Neural cell (in vitro differentiated cells): ENCODE results near the gene TRIM40. TPM values are rescaled to one million over a fixed set of nuclear protein-coding genes. Genes with fewer than 3 reads are reported as not detected.

Experiments
- H2AFZ ChIP-seq: fragments of 200-600, 300-800 bp; sonication (generic), shearing (Covaris generic); 2 replicates; pipeline ENCODE4 v1.6.0; 2014; ENCODE audit warnings: low read depth, mild to moderate bottlenecking, antibody characterized with exemption, low read length, moderate library complexity
- H3F3A ChIP-seq: fragments of 200-600 bp; shearing (Covaris generic); 2 replicates; pipeline ENCODE4 v1.6.1; 2016; ENCODE audit warnings: mild to moderate bottlenecking, moderate library complexity, mixed read lengths, antibody characterized with exemption, low read length; ENCODE audit not compliant: insufficient read depth, poor library complexity, severe bottlenecking
- H3K27ac ChIP-seq: fragments of 200-600, 300-800 bp; sonication (generic), shearing (Covaris generic); 2 replicates; pipeline ENCODE4 v1.5.1; 2014; ENCODE audit warnings: mild to moderate bottlenecking, low read length, moderate library complexity
- H3K27me3 ChIP-seq: fragments of 300-800, 200-600 bp; sonication (generic), shearing (Covaris generic); 2 replicates; pipeline ENCODE4 v1.6.0; 2014; ENCODE audit warnings: mild to moderate bottlenecking, low read depth, low read length, moderate library complexity; ENCODE audit not compliant: insufficient read depth
- H3K36me3 ChIP-seq: fragments of 300-800, 200-600 bp; sonication (generic), shearing (Covaris generic); 2 replicates; pipeline ENCODE4 v1.5.1; 2014; ENCODE audit warnings: mild to moderate bottlenecking, antibody characterized with exemption, low read length, moderate library complexity; ENCODE audit not compliant: insufficient read depth
- H3K4me2 ChIP-seq: fragments of 300-800, 200-600 bp; sonication (generic), shearing (Covaris generic); 2 replicates; pipeline ENCODE4 v1.6.0; 2014; ENCODE audit warnings: mild to moderate bottlenecking, low read length
- H3K4me3 ChIP-seq: fragments of 300-800, 200-600 bp; sonication (generic), shearing (Covaris generic); 2 replicates; pipeline ENCODE4 v1.5.1; 2014; ENCODE audit warnings: mild to moderate bottlenecking, low read length, moderate library complexity
- H3K79me2 ChIP-seq: fragments of 200-600 bp; shearing (Covaris generic); replicated peaks from 2 replicates; pipeline ENCODE4 v1.6.0; 2014; ENCODE audit warnings: mild to moderate bottlenecking, low read length, moderate library complexity; ENCODE audit not compliant: insufficient read depth
- H3K9ac ChIP-seq: fragments of 300-800, 200-600 bp; sonication (generic), shearing (Covaris generic); 2 replicates; pipeline ENCODE4 v1.6.1; 2016; ENCODE audit warnings: mild to moderate bottlenecking, low read length, mixed read lengths
- H3K9me2 ChIP-seq: fragments of 200-600 bp; shearing (Covaris generic); 2 replicates; pipeline ENCODE4 v1.6.1; 2016; ENCODE audit warnings: mild to moderate bottlenecking, low read length, mixed read lengths; ENCODE audit not compliant: insufficient read depth
- H3K9me3 ChIP-seq: fragments of 200-600, 300-800 bp; sonication (generic), shearing (Covaris generic); 2 replicates; pipeline ENCODE4 v1.6.1; 2016; ENCODE audit warnings: mild to moderate bottlenecking, mixed run types, low read length, moderate library complexity, mixed read lengths
- H4K20me1 ChIP-seq: fragments of 200-600 bp; shearing (Covaris generic); 2 replicates; pipeline ENCODE4 v1.6.1; 2016; ENCODE audit warnings: mild to moderate bottlenecking, mixed run types; ENCODE audit not compliant: insufficient read depth
- EP300 ChIP-seq: fragments of 450-650 bp; conservative IDR thresholded peaks from 2 replicates; pipeline ENCODE4 v1.6.1; 2014; ENCODE audit warnings: antibody characterized with exemption, mild to moderate bottlenecking, moderate library complexity; ENCODE audit not compliant: poor library complexity, severe bottlenecking
- EZH2 ChIP-seq: fragments of 200-600, 300-800 bp; shearing (Covaris generic), sonication (generic); IDR thresholded peaks from 2 replicates; pipeline ENCODE4 v1.6.1; 2014; ENCODE audit warnings: antibody characterized with exemption, low read length, borderline replicate concordance, mild to moderate bottlenecking; ENCODE audit not compliant: insufficient read depth, poor library complexity, severe bottlenecking
- MXI1 ChIP-seq: fragments of 450-650 bp; conservative IDR thresholded peaks from 2 replicates; pipeline ENCODE4 v1.6.1; 2014; ENCODE audit warnings: antibody characterized with exemption, mild to moderate bottlenecking; ENCODE audit not compliant: poor library complexity, severe bottlenecking
- POLR2AphosphoS5 ChIP-seq: IDR thresholded peaks from 2 replicates; pipeline ENCODE4 v1.6.1; 2012
- RAD21 ChIP-seq: fragments of 450-650 bp; conservative IDR thresholded peaks from 2 replicates; pipeline ENCODE4 v1.6.1; 2014; ENCODE audit warnings: antibody characterized with exemption, mild to moderate bottlenecking, moderate library complexity
- SMC3 ChIP-seq: fragments of 450-650 bp; conservative IDR thresholded peaks from 2 replicates; pipeline ENCODE4 v1.6.1; 2014; ENCODE audit warnings: antibody characterized with exemption, mild to moderate bottlenecking, moderate library complexity; ENCODE audit not compliant: poor library complexity
- TAF1 ChIP-seq: IDR thresholded peaks from 2 replicates; pipeline ENCODE4 v1.6.1; 2012; ENCODE audit warnings: low read depth
- polyA plus RNA-seq: library from polyadenylated mRNA; depleted of rRNA; stranded (reverse); fragments of >200 nt; gene quantifications from 2 replicates; pipeline ENCODE4 v1.2.3, GENCODE V29; 2014
- small RNA-seq, 3 experiments: library from RNA; depleted of rRNA; stranded (forward); fragments of <200 nt; gene quantifications; one replicate each; pipeline ENCODE3, GENCODE V24; 2012
- TF ChIP-seq, protein P1 (sequence below): fragments of 450-650 bp; IDR thresholded peaks from 2 replicates; pipeline ENCODE4 v1.5.1; 2014; ENCODE audit warnings: antibody characterized with exemption, mild to moderate bottlenecking, moderate library complexity; ENCODE audit not compliant: poor library complexity, severe bottlenecking
- TF ChIP-seq, protein P2 (sequence below): IDR thresholded peaks from 2 replicates; pipeline ENCODE4 v1.6.1; 2012; ENCODE audit warnings: borderline replicate concordance

The TRIM40 gene
- polyA plus RNA-seq, 1 donor from 2014 or later: not detected

DNA sequence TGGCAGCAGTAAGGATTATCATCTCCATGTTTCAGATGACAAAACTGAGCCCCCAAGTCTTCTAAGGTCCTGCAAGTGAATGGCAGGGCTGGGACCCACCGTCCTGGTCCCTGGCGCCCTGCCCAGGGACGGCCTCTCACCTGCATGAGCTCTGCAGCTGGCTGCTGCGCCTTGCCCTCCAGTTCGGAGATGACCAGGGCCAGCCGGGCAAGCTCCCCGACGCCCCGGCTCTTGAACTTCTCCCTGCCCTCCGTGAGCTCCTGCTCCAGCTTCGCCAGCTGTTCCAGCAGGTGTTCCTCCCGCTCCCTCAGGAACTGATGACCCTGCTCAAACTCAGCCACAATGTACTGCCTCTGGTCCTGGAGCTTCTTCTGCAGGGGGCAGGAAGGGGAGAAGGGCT lies 60.4 kb downstream of the TRIM40 start:
- no peaks in the 10 kb centered on the region for H3F3A ChIP-seq
- no peak overlapping the region for H3K4me2 ChIP-seq
- peaks cover 13% of the 10 kb centered on the region for H3K36me3 ChIP-seq
- no peaks in the 10 kb centered on the region for H3K79me2 ChIP-seq
- TF ChIP-seq TAF1 (no peak), EZH2 (no peak), RAD21 (no peak), SMC3 (no peak), EP300 (no peak), POLR2AphosphoS5 (no peak), MXI1 (no peak)
- TF ChIP-seq, protein P1, sequence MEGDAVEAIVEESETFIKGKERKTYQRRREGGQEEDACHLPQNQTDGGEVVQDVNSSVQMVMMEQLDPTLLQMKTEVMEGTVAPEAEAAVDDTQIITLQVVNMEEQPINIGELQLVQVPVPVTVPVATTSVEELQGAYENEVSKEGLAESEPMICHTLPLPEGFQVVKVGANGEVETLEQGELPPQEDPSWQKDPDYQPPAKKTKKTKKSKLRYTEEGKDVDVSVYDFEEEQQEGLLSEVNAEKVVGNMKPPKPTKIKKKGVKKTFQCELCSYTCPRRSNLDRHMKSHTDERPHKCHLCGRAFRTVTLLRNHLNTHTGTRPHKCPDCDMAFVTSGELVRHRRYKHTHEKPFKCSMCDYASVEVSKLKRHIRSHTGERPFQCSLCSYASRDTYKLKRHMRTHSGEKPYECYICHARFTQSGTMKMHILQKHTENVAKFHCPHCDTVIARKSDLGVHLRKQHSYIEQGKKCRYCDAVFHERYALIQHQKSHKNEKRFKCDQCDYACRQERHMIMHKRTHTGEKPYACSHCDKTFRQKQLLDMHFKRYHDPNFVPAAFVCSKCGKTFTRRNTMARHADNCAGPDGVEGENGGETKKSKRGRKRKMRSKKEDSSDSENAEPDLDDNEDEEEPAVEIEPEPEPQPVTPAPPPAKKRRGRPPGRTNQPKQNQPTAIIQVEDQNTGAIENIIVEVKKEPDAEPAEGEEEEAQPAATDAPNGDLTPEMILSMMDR: no peak
- TF ChIP-seq, protein P2, sequence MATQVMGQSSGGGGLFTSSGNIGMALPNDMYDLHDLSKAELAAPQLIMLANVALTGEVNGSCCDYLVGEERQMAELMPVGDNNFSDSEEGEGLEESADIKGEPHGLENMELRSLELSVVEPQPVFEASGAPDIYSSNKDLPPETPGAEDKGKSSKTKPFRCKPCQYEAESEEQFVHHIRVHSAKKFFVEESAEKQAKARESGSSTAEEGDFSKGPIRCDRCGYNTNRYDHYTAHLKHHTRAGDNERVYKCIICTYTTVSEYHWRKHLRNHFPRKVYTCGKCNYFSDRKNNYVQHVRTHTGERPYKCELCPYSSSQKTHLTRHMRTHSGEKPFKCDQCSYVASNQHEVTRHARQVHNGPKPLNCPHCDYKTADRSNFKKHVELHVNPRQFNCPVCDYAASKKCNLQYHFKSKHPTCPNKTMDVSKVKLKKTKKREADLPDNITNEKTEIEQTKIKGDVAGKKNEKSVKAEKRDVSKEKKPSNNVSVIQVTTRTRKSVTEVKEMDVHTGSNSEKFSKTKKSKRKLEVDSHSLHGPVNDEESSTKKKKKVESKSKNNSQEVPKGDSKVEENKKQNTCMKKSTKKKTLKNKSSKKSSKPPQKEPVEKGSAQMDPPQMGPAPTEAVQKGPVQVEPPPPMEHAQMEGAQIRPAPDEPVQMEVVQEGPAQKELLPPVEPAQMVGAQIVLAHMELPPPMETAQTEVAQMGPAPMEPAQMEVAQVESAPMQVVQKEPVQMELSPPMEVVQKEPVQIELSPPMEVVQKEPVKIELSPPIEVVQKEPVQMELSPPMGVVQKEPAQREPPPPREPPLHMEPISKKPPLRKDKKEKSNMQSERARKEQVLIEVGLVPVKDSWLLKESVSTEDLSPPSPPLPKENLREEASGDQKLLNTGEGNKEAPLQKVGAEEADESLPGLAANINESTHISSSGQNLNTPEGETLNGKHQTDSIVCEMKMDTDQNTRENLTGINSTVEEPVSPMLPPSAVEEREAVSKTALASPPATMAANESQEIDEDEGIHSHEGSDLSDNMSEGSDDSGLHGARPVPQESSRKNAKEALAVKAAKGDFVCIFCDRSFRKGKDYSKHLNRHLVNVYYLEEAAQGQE: no peak
- H3K9me2 ChIP-seq: no peaks in the 10 kb centered on the region
- no peaks in the 10 kb centered on the region for H4K20me1 ChIP-seq
- no peaks in the 10 kb centered on the region for H3K9me3 ChIP-seq
- H3K27me3 ChIP-seq: no peaks in the 10 kb centered on the region
- H3K27ac ChIP-seq: no peak overlapping the region
- no peak overlapping the region for H3K9ac ChIP-seq
- no peak overlapping the region for H3K4me3 ChIP-seq
- no peak overlapping the region for H2AFZ ChIP-seq

Small RNA genes lying within 50 kb of the gene (small RNA-seq; reads per million reads assigned to genes)
- gene RF00554: 0 to 1.5 (median 0) reads per million in 3 experiments

Other genes with a start within 250 kb of the TRIM40 start
- 47.6 and 58.7 TPM in 2 replicates for gene HLA-A, start 193.6 kb upstream of the TRIM40 start, polyA plus RNA-seq
- 42.8 and 51.4 TPM in 2 replicates for gene POLR1H, start 74.9 kb upstream of the TRIM40 start, polyA plus RNA-seq
- 39.7 and 48.1 TPM in 2 replicates for gene PPP1R11, start 68.9 kb upstream of the TRIM40 start, polyA plus RNA-seq
- gene RNF39, start 60.4 kb upstream of the TRIM40 start, polyA plus RNA-seq: not detected in 2 replicates
- gene TRIM31, start 23.1 kb upstream of the TRIM40 start, polyA plus RNA-seq: not detected in 2 replicates
- not detected in 2 replicates for gene TRIM10, start 25.1 kb downstream of the TRIM40 start, polyA plus RNA-seq
- not detected in 2 replicates for gene TRIM15, start 27.4 kb downstream of the TRIM40 start, polyA plus RNA-seq
- 23.5 and 25.9 TPM in 2 replicates for gene TRIM26, start 77.3 kb downstream of the TRIM40 start, polyA plus RNA-seq
- 9.2 and 14.0 TPM in 2 replicates for gene TRIM39, start 190.8 kb downstream of the TRIM40 start, polyA plus RNA-seq
- 109 and 116 TPM in 2 replicates for gene RPP21, start 209.0 kb downstream of the TRIM40 start, polyA plus RNA-seq